GM19467 (cell line): ENCODE data around the gene NRXN3.

Source experiments
- ATAC-seq: cut with Tn5 transposase; IDR thresholded peaks from one replicate; pipeline ENCODE4 v1.9.1; 2021; ENCODE audit warnings: mild to moderate bottlenecking, moderate library complexity; ENCODE audit not compliant: unreplicated experiment

Gene NRXN3

GRCh38 chr14:79483477-79484388, 1313.6 kb downstream of the NRXN3 start:
- no peak for ATAC-seq

DNA sequence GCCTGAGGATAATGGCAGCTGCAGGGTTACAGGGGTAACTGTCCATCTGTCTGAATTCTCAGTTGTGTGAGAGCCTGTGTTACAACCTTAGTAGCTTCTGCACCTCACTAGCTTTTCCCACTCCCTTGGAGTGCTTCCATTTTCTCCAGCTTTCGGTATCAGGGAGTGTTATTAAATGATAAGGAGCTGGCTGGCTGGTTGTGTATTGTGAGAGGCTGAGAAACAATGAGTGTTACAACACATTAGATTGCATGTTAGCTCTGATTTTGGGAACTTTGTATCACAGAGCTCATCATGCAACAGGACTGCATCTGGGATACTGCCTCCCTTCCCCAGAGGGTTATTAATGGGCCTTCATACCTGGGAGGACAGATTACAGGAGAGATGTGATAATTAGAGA, 1317.5 kb downstream of the NRXN3 start:
- ATAC-seq = no peak

GRCh38 chr14:79491161-79491560, 1321.0 kb downstream of the NRXN3 start:
- no peak for ATAC-seq

DNA sequence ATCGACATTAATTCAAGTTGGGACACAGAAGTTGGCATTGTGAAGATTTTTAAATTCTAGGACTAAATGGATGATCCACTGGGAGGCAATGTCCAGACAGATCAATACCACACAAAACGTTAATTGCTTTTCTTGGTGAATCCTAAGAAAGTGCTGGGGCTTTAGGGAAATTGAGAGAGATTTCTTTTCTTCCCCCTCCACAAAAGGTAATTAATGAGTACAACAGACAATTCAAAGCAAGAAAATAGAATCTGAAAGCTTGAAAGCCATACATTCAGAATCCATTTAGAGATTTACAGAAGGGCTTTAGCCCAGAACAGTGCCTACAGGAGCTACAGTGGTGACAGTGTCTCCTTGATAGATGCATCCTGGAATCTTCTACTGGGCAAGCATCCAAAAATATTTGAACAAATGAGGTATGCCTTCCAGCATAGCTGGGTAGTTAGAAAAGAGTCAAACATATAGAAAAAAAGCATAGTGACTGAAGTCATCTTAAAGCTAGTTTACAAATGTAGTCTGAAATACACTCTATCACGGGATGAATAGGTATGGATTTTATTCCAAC, 1323.0 kb downstream of the NRXN3 start:
- ATAC-seq = no peak

DNA sequence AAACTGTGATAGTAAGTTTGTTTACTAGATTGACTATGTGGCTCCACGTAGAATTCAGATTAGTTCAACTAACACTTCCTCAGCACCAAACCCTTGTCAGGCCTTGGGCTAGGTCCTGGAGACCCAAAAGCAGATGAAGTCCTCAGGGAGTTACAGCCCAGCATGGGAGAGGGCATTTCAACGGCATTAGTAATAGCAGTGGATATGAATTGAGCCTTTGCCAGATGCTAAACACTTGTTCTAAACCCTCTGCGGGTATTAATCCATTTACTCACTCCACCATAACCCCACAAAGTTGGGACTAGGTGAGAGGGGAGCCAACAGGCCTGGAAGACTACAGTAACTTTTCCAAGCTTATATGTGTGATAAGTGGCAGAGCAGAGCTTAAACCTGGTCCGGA, 1326.5 kb downstream of the NRXN3 start:
- ATAC-seq = no peak

- no peak for ATAC-seq
These were observed 1330.3 kb downstream of the NRXN3 start for GRCh38 chr14:79500489-79500888.

- ATAC-seq = no peak
These were observed 1332.1 kb downstream of the NRXN3 start for GRCh38 chr14:79502136-79502750.

DNA sequence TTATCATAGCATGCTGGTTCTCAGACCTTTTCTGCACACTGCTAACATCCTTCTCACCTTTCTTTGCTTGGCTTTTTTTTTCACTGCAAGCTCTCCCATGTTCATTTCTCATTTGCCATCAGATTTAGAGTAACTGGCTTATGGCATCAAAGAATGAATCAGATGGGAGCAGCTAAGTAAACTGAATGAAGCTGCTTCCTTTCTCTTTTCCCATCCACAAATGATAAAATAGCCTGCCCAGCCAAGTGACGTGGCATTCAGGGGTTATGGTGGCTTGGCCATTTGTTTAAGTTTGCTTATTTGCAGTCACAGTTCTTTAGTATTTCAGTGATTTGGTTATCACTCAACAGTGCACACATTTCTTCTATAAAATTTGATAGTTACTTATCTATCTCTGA, 1332.6 kb downstream of the NRXN3 start:
- ATAC-seq = no peak

DNA sequence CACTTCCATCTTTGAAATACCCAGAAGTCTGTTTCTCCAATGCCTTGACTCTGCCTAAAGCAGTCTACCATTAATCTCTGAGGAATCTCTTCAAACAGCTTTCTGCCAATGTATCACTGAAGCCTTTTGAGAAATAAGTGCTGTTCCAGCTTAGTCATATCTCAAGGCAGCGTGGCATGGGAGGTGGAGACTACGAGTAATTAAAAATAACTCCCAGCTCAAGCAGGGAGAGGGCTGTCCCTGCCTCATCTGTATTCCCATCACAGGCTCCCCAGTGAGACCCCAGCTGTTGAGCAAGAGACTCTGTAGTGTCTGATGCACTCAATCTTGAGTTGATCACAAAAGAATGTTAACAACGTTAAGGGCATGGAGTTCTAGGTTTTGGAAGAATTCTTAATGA, 1340.5 kb downstream of the NRXN3 start:
- ATAC-seq = no peak

GRCh38 chr14:79511146-79511545, 1341.0 kb downstream of the NRXN3 start:
- ATAC-seq = no peak

DNA sequence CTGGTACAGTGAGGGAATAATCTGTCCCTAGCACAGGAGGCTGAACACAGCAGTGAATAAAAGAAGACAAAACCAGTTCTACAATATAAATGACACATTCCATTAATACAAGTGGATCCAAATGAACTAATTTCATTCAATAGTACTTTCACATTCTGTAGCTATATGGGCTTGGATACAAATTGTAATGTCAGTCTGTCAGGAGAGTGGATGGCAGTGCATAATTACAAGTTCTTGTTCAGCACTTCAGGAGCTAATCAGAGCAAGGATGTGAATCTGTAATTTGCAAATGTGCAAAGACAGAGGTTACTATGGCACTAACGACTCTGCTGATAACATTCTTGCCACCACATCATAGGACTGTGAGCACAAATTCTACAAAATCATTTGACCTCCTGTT, 1343.3 kb downstream of the NRXN3 start:
- no peak for ATAC-seq

DNA sequence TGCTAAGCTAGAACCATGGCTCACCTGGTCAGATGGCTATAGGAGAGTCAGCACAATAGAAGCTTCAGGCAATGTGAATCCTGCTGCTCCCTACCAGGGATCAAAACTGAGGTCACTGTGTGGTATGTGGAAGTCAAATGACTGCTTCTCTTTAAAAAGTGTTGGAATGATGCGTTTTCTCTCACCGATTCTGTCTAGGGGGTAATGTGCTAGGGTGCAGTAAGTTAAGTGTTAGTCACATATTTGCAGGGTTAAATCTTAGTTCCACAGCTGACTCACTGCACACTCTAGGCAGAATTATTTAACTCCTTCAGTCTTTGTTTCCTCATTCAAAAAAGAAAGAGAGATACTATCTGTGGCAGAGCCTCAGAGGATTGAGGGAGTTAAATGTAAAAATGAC, 1344.5 kb downstream of the NRXN3 start:
- no peak for ATAC-seq

DNA sequence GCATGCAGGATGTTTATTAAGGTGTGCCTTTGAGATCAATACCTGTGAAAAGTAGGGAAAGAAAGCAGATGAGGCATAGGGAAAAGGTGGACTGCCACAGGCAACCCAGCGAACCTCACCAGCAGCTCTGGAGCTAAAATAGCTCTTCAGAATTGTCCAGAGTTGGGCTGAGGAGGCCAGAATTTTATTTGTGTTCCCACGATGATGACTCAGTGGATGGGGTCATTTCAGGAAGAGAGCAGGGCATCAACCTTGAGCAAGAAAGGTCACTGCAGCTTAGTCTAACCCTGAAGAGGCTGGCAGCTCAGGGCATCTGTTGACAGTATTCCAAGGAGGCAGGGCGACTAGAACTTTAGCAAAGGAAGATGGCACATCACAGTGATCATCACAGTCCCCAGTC, 1345.0 kb downstream of the NRXN3 start:
- no peak for ATAC-seq

DNA sequence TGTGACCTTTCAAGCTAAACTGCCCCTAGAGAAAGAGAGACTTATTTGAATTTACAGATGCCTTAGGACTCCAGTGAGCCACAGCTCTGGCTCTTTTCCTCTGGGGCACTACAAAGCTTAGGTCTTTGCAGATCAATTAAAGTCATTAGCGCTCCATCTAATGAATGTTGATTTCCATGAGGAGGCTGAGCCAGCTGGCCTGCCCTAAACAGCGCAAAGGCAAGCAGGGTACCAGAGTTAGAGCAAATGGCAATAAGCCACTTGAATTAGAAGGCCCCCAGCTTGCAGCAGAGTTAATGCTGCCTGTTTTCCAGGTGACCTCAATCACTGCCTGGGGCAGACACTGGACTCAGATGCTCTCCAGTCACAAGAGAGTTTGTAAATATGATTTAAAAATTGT, 1345.8 kb downstream of the NRXN3 start:
- no peak for ATAC-seq

DNA sequence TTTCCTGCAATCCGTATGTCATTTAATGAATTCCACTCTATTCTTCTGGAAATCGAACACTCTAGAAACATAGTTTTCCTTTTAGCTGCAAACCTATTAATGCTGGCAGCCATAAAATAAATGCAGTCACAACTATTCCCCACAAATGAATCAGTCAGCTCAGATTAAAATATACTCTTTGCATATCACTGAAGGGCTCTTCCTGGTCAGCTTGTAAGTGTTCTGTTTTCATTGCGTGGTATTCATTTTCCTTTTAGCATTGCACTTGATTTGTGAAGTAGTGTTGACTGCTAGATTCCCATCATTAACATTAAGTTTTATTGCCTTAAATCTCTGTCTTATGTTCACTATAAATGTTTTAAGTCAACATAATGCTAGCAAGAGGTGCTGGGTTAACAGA, 1355.2 kb downstream of the NRXN3 start:
- ATAC-seq = no peak

GRCh38 chr14:79528828-79529416, 1358.7 kb downstream of the NRXN3 start:
- ATAC-seq = no peak

GRCh38 chr14:79530555-79530954, 1360.4 kb downstream of the NRXN3 start:
- no peak for ATAC-seq

GRCh38 chr14:79534703-79535353, 1364.7 kb downstream of the NRXN3 start:
- ATAC-seq = no peak

DNA sequence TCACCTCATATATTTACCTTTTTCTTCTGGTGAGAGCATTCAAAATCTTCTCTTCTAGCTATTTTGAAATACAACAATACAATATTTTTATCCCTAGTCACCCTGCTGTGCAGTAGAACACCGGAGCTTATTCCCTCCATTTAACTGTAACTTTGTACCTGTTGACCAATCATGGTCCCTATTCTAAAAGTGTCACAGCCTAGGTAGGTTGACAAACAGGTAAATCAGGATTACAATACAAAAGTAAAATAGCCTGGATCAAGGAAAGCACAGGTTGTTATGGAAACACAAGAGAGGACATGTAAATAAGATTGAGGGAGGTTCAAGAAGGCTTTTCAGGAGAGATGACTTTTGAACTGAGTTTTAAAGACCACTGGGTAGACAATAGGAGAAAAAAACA, 1370.2 kb downstream of the NRXN3 start:
- ATAC-seq = no peak

DNA sequence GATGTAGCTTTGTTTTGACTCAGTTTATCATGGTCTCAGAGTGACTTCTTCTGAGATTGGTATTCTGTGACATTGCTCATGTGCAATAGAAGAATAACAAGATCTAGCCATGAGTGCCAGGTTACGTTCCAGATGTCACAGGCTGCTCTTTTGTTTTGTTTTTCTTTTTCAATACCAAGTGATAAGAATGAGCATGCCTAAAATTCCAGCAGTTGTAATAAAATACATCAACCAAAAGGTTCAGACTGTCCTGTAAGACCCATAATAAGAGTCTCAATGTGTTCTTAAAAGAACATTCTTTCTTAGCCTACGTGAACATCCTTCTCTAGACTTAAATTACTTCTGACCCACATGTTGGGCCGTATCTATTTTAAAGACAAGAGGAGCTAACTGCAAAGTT, 1371.9 kb downstream of the NRXN3 start:
- ATAC-seq = no peak

DNA sequence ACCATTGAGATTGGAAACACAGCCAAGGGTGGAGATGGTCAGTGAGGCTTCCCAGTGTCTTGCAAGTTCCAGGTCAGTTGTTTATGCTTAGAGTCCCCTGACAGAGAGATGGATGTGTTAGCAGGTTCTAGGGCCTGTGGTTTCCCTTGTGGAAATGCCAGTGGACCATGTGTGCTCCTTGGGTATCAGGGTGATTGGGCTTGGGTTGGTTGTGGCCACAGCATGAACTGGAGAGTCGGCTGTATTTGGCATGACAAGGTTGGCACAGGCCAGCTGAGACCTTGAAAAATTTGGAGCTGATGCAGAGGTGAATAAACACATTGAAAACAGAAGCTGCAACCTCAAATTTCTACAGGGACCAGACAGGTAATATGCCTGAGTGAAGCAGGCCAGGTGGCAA, 1373.2 kb downstream of the NRXN3 start:
- no peak for ATAC-seq
